Ectodermal cell (in vitro differentiated cells): ENCODE data around the gene NEK7.

ENCODE experiments used
- H3K27ac ChIP-seq: 2 replicates; pipeline ENCODE4 v1.7.0; 2013; ENCODE audit warnings: mild to moderate bottlenecking, low read depth, low read length; ENCODE audit not compliant: insufficient read depth, poor library complexity, severe bottlenecking
- H3K27me3 ChIP-seq: 2 replicates; pipeline ENCODE4 v1.7.0; 2013; ENCODE audit warnings: mild to moderate bottlenecking, low read length; ENCODE audit not compliant: insufficient read depth, control insufficient read depth, poor library complexity, severe bottlenecking
- H3K36me3 ChIP-seq: one replicate; pipeline ENCODE4 v1.7.0; 2013; ENCODE audit warnings: low read length; ENCODE audit not compliant: control insufficient read depth, insufficient read depth
- H3K4me1 ChIP-seq: one replicate; pipeline ENCODE4 v1.7.0; 2013; ENCODE audit warnings: low read length; ENCODE audit not compliant: control insufficient read depth, insufficient read depth
- H3K4me3 ChIP-seq: 2 replicates; pipeline ENCODE4 v1.7.0; 2013; ENCODE audit warnings: low read depth, low read length, control low read depth; ENCODE audit not compliant: insufficient read depth
- H3K9me3 ChIP-seq: 2 replicates; pipeline ENCODE4 v1.7.0; 2013; ENCODE audit warnings: mild to moderate bottlenecking, low read length, moderate library complexity; ENCODE audit not compliant: control insufficient read depth
- WGBS, 2 experiments: methylation state at CpG; one replicate each; pipeline ENCODE4 v1.1.7; 2013; ENCODE audit warnings: missing lambda C conversion rate in 2 of 2; 5-methylcytosine and 5-hydroxymethylcytosine counted together

Gene NEK7

GRCh38 chr1:198245379-198245778 is 88.6 kb downstream of the NEK7 start:
- no peaks in the 10 kb centered on the region for H3K9me3 ChIP-seq
- no peaks in the 10 kb centered on the region for H3K36me3 ChIP-seq
- 98 to 99% methylated on average over 2 of the region's 2 CpGs for WGBS, 2 experiments
- no peak overlapping the region for H3K4me3 ChIP-seq
- H3K27me3 ChIP-seq, result no peaks in the 10 kb centered on the region
- H3K4me1 ChIP-seq, result no peaks in the 10 kb centered on the region
- no peak overlapping the region for H3K27ac ChIP-seq

- no peaks in the 10 kb centered on the region for H3K36me3 ChIP-seq
- no peaks in the 10 kb centered on the region for H3K27me3 ChIP-seq
- 89 to 90% methylated on average over 7 of the region's 7 CpGs for WGBS, 2 experiments
- H3K4me3 ChIP-seq, result no peak overlapping the region
- H3K9me3 ChIP-seq, result no peaks in the 10 kb centered on the region
- no peak overlapping the region for H3K27ac ChIP-seq
- no peaks in the 10 kb centered on the region for H3K4me1 ChIP-seq
Observed at GRCh38 chr1:198246337-198246736, 89.5 kb downstream of the NEK7 start.

GRCh38 chr1:198253259-198253658 is 96.5 kb downstream of the NEK7 start:
- H3K27me3 ChIP-seq, result no peaks in the 10 kb centered on the region
- no peak overlapping the region for H3K27ac ChIP-seq
- H3K36me3 ChIP-seq, result no peaks in the 10 kb centered on the region
- no peak overlapping the region for H3K4me3 ChIP-seq
- WGBS, 2 experiments, result 84 to 89% methylated on average over 4 of the region's 4 CpGs
- no peaks in the 10 kb centered on the region for H3K9me3 ChIP-seq
- no peaks in the 10 kb centered on the region for H3K4me1 ChIP-seq

DNA sequence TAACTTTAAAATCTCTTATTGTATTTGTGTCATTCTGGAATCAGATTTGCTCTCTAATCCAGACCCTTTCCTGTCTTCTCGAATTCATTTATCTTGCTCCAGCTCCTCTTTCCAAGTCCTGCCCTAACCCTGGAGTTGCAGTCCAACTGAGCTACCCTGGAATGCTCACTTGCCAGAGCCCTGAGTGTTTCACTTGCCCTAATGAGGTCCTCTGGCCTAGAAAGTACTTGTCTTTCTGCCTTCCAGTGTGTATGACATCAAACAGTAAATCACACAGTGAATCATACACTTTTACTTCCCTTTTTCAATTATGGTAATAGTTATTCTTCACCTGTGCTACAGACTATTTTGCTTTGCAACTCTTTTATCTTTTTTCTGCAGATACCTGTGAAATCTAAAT is 96.9 kb downstream of the NEK7 start:
- no peak overlapping the region for H3K4me3 ChIP-seq
- no peaks in the 10 kb centered on the region for H3K36me3 ChIP-seq
- no peaks in the 10 kb centered on the region for H3K4me1 ChIP-seq
- H3K27ac ChIP-seq, result no peak overlapping the region
- H3K9me3 ChIP-seq, result no peaks in the 10 kb centered on the region
- WGBS, 2 experiments, result 36 to 46% methylated on average over 1 of the region's 1 CpG
- no peaks in the 10 kb centered on the region for H3K27me3 ChIP-seq

- H3K9me3 ChIP-seq, result no peaks in the 10 kb centered on the region
- H3K27ac ChIP-seq, result no peak overlapping the region
- no peaks in the 10 kb centered on the region for H3K4me1 ChIP-seq
- H3K36me3 ChIP-seq, result no peaks in the 10 kb centered on the region
- WGBS, 2 experiments, result 82 to 100% methylated on average over 1 to 2 of the region's 2 CpGs
- no peaks in the 10 kb centered on the region for H3K27me3 ChIP-seq
- H3K4me3 ChIP-seq, result no peak overlapping the region
Observed at GRCh38 chr1:198254521-198254920, 97.7 kb downstream of the NEK7 start.

DNA sequence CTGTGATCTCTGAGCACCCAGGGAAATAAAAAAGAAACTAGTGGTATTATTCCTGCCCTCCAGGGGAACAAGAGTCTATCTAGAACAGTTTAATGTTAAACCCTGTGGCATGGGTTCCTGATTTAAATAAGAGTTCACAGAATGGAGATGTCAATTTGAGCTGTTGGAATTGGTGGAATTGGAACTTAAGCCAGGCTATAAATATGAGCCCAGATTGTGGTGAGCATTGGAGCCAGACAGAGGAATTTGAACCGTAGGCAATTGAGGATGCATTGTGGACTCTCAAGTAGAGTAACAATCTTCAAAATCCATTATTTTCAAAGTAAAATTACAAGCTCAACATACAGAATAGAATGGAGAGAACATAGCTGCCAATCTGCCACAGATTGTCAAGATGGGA is 98.2 kb downstream of the NEK7 start:
- no peaks in the 10 kb centered on the region for H3K36me3 ChIP-seq
- 85 to 100% methylated on average over 1 of the region's 1 CpG for WGBS, 2 experiments
- H3K27ac ChIP-seq, result no peak overlapping the region
- no peaks in the 10 kb centered on the region for H3K9me3 ChIP-seq
- H3K4me1 ChIP-seq, result no peaks in the 10 kb centered on the region
- H3K4me3 ChIP-seq, result no peak overlapping the region
- no peaks in the 10 kb centered on the region for H3K27me3 ChIP-seq

DNA sequence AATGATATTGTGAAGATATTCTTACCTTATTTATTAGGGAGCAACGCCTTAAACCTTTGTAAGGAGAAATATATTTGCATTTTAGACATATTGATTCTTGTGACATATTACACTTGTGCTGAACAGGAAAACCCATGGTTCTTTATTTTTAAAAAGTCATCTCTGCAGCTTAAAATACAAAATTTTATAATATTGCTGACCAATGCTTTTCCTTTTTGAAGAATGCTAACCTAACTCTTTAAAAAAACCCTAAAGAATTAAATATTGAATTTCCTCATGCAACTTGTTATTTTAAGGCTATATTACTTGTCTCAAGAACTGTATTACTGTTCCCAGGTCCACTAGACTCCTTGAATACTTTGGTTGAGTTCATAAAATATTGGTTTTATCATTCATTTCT is 99.0 kb downstream of the NEK7 start:
- Histone ChIP-seq H3K27ac (no peak overlapping the region), H3K9me3 (no peaks in the 10 kb centered on the region), H3K4me3 (no peak overlapping the region), H3K4me1 (no peaks in the 10 kb centered on the region), H3K36me3 (no peaks in the 10 kb centered on the region), H3K27me3 (no peaks in the 10 kb centered on the region)
- 100% methylated on average over 1 of the region's 1 CpG; no CpG with 5 or more reads in 1 of the 2 experiments for WGBS, 2 experiments

GRCh38 chr1:198258491-198258890 is 101.7 kb downstream of the NEK7 start:
- Histone ChIP-seq H3K27ac (no peak overlapping the region), H3K4me3 (no peak overlapping the region)

GRCh38 chr1:198259333-198260074 is 102.7 kb downstream of the NEK7 start:
- Histone ChIP-seq H3K27me3 (no peaks in the 10 kb centered on the region), H3K36me3 (no peaks in the 10 kb centered on the region), H3K27ac (no peak overlapping the region), H3K4me3 (no peak overlapping the region), H3K9me3 (no peaks in the 10 kb centered on the region), H3K4me1 (no peaks in the 10 kb centered on the region)
- WGBS, 2 experiments, result 89 to 99% methylated on average over 3 of the region's 3 CpGs

More at GRCh38 chr1:198258491-198258890, 101.7 kb downstream of the NEK7 start:
- no peaks in the 10 kb centered on the region for H3K4me1 ChIP-seq
- H3K9me3 ChIP-seq, result no peaks in the 10 kb centered on the region
- H3K36me3 ChIP-seq, result no peaks in the 10 kb centered on the region
- H3K27me3 ChIP-seq, result no peaks in the 10 kb centered on the region

DNA sequence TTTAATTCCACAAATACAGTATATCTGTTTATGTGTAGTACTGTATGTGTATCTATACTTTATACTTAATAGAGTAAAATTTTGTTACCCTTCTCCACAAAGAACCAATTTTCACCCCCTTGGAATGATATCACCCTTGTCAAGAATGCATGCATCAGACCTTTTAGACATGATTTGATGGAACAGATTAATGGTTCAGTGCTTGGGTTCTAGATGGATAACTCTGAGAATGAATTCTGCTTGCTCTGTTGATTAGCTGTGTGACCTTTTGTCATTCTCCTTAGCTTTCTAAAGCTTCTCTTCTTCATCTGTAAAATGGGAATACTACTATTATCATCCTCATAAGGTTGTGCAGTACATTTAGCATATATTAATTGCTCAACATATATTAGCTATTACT is 105.1 kb downstream of the NEK7 start:
- Histone ChIP-seq H3K9me3 (no peaks in the 10 kb centered on the region), H3K36me3 (no peaks in the 10 kb centered on the region), H3K27ac (no peak overlapping the region), H3K4me3 (no peak overlapping the region), H3K4me1 (peaks cover 6% of the 10 kb centered on the region), H3K27me3 (no peaks in the 10 kb centered on the region)

- WGBS, 2 experiments, result 90 to 98% methylated on average over 4 to 5 of the region's 5 CpGs
- no peak overlapping the region for H3K4me3 ChIP-seq
- no peaks in the 10 kb centered on the region for H3K9me3 ChIP-seq
Observed at GRCh38 chr1:198263186-198263585, 106.4 kb downstream of the NEK7 start.

More at GRCh38 chr1:198263186-198263585, 106.4 kb downstream of the NEK7 start:
- no peaks in the 10 kb centered on the region for H3K36me3 ChIP-seq
- peaks cover 6% of the 10 kb centered on the region for H3K4me1 ChIP-seq
- no peaks in the 10 kb centered on the region for H3K27me3 ChIP-seq
- no peak overlapping the region for H3K27ac ChIP-seq
